GM23338 (cell line): ENCODE results near the gene AP2B1.

Source experiments
- EZH2 ChIP-seq: fragments of 200-600 bp; sonication (generic); IDR thresholded peaks from one replicate; pipeline ENCODE4 v1.8.0; 2017; ENCODE audit warnings: antibody characterized with exemption, mild to moderate bottlenecking, low read depth; ENCODE audit not compliant: unreplicated experiment
- EZH2phosphoT487 ChIP-seq: fragments of 200-600 bp; sonication (generic); IDR thresholded peaks from one replicate; pipeline ENCODE4 v1.8.1; 2018; ENCODE audit warnings: antibody characterized with exemption; ENCODE audit not compliant: unreplicated experiment
- POLR2AphosphoS5 ChIP-seq: IDR thresholded peaks from 2 replicates; pipeline ENCODE4 v1.6.1; 2016; ENCODE audit warnings: antibody characterized with exemption, low read depth
- ZNF114 ChIP-seq: fragments of 250-450 bp; sonication (Bioruptor Pico); IDR thresholded peaks from 2 replicates; pipeline ENCODE4 v1.5.0; 2020; ENCODE audit warnings: mild to moderate bottlenecking, moderate library complexity
- TF ChIP-seq, protein P1 (sequence below), 2 experiments: fragments of 200-600 bp in 1 of 2; sonication (generic) in 1 of 2; conservative IDR thresholded peaks; 2 replicates each; pipeline versions ENCODE4 v1.5.1 to v1.6.1; 2016 to 2017; ENCODE audit warnings: antibody characterized with exemption in 2 of 2, low read depth in 2 of 2, mild to moderate bottlenecking in 2 of 2, moderate library complexity in 1 of 2
- TF ChIP-seq, protein P2 (sequence below): IDR thresholded peaks from one replicate; pipeline ENCODE4 v1.6.1; 2018; ENCODE audit warnings: antibody characterized with exemption; ENCODE audit not compliant: unreplicated experiment
- TF ChIP-seq, protein P3 (sequence below): IDR thresholded peaks from 2 replicates; pipeline ENCODE4 v1.6.1; 2016; ENCODE audit warnings: antibody characterized with exemption

DNA sequence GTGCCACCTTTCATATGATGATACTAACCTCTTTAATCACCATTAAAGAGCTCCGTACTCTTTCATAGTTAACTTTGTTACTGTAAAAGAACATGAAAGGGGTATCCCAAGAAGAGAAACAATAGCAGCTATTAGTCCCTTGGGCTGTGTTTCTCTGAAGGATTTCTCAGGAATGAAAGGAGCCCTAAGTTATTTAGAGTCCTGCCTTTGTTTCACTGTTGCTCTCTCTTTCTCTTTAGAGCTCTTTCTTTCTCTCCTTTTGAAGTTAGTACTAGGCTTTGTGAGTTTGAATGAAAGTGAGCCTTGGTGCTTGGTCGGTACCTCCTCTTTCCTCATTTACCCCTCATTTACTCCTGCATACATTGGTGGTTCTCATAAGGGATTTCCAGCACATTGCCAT lies 123.8 kb downstream of the AP2B1 start:
- TF ChIP-seq, protein P1, sequence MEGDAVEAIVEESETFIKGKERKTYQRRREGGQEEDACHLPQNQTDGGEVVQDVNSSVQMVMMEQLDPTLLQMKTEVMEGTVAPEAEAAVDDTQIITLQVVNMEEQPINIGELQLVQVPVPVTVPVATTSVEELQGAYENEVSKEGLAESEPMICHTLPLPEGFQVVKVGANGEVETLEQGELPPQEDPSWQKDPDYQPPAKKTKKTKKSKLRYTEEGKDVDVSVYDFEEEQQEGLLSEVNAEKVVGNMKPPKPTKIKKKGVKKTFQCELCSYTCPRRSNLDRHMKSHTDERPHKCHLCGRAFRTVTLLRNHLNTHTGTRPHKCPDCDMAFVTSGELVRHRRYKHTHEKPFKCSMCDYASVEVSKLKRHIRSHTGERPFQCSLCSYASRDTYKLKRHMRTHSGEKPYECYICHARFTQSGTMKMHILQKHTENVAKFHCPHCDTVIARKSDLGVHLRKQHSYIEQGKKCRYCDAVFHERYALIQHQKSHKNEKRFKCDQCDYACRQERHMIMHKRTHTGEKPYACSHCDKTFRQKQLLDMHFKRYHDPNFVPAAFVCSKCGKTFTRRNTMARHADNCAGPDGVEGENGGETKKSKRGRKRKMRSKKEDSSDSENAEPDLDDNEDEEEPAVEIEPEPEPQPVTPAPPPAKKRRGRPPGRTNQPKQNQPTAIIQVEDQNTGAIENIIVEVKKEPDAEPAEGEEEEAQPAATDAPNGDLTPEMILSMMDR (conservative IDR thresholded peaks at IDR 0.05; ENCODE audit: low read depth in 2 of 2) = no peak
- TF ChIP-seq POLR2AphosphoS5 (no peak), EZH2 (no peak), EZH2phosphoT487 (no peak), ZNF114 (no peak)
- TF ChIP-seq, protein P2, sequence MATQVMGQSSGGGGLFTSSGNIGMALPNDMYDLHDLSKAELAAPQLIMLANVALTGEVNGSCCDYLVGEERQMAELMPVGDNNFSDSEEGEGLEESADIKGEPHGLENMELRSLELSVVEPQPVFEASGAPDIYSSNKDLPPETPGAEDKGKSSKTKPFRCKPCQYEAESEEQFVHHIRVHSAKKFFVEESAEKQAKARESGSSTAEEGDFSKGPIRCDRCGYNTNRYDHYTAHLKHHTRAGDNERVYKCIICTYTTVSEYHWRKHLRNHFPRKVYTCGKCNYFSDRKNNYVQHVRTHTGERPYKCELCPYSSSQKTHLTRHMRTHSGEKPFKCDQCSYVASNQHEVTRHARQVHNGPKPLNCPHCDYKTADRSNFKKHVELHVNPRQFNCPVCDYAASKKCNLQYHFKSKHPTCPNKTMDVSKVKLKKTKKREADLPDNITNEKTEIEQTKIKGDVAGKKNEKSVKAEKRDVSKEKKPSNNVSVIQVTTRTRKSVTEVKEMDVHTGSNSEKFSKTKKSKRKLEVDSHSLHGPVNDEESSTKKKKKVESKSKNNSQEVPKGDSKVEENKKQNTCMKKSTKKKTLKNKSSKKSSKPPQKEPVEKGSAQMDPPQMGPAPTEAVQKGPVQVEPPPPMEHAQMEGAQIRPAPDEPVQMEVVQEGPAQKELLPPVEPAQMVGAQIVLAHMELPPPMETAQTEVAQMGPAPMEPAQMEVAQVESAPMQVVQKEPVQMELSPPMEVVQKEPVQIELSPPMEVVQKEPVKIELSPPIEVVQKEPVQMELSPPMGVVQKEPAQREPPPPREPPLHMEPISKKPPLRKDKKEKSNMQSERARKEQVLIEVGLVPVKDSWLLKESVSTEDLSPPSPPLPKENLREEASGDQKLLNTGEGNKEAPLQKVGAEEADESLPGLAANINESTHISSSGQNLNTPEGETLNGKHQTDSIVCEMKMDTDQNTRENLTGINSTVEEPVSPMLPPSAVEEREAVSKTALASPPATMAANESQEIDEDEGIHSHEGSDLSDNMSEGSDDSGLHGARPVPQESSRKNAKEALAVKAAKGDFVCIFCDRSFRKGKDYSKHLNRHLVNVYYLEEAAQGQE = no peak
- TF ChIP-seq, protein P3, sequence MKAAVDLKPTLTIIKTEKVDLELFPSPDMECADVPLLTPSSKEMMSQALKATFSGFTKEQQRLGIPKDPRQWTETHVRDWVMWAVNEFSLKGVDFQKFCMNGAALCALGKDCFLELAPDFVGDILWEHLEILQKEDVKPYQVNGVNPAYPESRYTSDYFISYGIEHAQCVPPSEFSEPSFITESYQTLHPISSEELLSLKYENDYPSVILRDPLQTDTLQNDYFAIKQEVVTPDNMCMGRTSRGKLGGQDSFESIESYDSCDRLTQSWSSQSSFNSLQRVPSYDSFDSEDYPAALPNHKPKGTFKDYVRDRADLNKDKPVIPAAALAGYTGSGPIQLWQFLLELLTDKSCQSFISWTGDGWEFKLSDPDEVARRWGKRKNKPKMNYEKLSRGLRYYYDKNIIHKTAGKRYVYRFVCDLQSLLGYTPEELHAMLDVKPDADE = no peak
